ENCODE data around the gene DIAPH2.

DIAPH2 gene

GRCh38 chrX:96982161-96982560, 297.5 kb downstream of the DIAPH2 start:
- no peak for DNase-seq

GRCh38 chrX:96984538-96984937, 299.9 kb downstream of the DIAPH2 start:
- DNase-seq: no peak

DNA sequence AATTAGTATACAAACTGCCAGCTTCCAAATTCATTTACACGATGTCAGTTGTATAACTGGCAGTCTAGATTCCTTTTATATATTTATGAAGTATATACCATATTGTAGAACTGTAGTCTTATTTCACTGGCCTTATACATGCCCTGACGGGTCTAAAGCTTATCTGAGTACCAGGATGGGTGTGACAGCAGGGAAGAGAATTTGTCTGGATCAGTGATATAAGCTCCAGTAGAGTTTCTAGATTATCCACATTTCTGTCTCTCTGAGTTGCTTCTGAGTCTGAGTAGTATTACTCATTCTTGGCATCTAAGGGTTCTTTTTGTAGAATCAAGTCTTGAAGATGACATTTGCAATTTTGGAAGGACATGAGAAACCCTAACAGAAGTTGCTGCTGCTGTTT, 300.4 kb downstream of the DIAPH2 start:
- no peak for DNase-seq

DNA sequence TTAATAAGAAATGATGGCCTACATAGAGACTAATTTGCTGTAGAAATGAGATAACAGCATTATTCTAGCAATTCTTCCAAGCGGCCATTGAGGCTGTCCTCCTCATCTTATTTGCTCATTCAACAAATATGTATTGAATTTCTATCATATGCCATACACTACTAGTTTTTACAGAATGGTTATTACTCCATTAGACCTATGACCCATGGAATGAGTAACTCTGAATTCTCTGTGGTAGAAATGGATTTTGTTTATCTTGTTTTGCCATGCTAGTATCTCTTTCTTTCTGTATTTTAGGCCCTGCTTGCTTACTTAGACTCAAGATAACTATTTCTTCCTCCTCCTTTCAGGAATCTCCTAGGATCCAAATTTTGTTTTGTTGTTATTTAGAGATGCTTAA, 302.6 kb downstream of the DIAPH2 start:
- no peak for DNase-seq

GRCh38 chrX:96989830-96990571, 305.4 kb downstream of the DIAPH2 start:
- DNase-seq: no peak

DNA sequence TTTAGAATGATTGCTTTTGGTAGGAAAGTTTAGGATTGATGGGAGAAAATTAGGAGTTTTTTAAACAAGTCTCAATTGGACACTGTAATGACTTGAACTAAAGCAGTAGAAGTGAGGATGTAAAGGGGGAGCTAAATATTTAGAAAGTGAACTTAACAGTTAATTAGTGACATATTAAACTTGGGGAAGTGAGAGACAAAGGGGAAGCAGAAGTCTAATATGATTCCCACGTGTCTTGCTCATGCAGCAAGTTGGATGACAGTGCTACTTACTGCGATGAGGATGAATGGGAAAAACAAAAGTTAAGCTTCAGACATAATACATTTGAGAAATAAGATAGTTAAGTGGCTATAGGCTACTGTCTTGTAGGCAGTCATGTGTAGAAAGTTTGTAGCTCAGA, 309.5 kb downstream of the DIAPH2 start:
- DNase-seq: no peak

DNA sequence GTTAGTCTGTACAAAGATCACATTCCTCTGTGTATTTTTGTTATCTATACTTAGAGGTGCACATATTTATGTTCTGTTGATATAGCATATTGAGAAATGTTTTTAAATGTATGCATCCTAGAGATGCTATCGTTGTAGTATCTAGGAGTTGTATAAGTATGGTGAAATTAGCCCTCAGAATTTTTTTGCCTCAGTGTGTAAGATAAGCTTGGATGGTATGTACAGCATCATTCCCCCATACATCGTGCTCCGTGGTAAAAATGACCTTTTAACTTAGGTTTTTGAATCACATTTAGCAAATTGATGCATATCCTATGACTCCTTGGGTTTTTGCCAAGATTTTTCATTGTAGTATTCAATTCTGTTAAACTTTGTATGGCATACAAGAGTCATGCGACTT, 312.6 kb downstream of the DIAPH2 start:
- no peak for DNase-seq

DNA sequence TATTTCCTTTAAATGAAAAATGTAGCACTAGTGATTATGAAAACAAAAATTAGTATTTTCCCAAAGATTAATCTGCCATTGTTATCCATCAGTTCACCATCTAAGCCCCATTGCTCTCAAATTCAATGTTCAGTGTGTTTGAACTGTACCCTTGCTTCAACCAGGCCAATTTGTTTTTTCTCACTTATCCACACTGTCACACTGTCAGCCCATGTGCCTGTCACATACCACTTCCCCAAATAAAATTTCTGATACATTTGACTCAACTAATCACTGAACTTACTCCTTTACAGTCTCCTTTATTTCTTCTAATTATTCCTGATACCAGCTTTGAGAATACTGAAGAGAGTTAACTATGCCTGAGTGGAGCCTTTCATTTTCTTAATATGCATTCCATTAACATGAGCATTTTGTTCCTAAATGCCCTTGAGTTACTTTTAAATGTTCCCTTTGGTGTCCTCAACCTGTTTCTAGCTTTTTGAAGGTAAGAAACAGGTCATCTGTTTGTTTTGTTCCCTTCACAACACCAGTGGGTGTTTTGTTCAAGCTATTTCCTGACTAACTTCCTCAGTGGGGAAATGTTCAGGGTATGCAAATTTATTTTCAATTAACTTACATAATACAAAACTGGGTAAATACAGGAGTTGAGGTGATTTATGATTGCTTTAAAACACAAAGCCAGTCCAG, 316.2 kb downstream of the DIAPH2 start:
- no peak for DNase-seq

GRCh38 chrX:97006167-97006566, 321.5 kb downstream of the DIAPH2 start:
- no peak for DNase-seq

DNA sequence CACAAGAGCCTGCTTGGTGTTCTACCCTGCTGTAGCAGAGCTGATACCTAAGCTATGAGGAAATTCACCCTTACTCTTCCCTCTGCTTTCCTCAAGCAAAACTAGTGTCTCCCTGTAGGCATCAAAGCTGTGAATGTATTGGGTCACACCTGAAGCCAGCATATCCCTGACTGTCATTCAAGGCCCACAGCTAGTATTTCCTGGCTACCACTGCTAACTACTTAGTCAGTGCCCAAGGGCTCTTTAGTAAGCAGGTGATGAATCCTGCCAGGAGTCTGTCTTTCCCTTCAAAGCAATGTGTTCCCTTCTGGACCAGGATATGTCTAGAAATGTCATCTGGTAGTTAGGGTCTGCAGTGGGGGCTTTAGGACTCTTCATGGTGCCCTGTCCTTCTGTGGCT, 324.7 kb downstream of the DIAPH2 start:
- no peak for DNase-seq

GRCh38 chrX:97011540-97011939, 326.9 kb downstream of the DIAPH2 start:
- DNase-seq: no peak

DNA sequence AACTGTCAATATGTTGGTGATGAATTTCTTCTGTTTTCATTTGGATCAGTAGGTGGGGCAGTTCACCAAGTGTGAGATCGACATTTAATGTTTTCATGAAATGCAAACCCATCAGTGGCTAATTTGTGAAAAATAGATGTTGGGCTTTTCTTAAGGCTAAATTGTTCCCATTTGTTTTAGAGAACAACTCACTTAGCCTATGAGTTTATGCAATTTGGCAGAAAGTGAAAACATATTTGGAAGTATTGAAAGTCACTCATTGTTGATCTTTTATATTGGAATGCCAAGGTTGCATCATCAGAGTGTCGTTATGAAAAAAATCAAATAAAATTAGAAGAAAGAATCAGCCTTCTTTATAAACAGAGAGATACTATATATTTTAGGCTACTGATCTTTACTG, 331.5 kb downstream of the DIAPH2 start:
- DNase-seq: no peak

- no peak for DNase-seq
Observed at GRCh38 chrX:97021680-97022079, 337.0 kb downstream of the DIAPH2 start.

- DNase-seq: no peak
Observed at GRCh38 chrX:97026406-97026805, 341.8 kb downstream of the DIAPH2 start.

DNA sequence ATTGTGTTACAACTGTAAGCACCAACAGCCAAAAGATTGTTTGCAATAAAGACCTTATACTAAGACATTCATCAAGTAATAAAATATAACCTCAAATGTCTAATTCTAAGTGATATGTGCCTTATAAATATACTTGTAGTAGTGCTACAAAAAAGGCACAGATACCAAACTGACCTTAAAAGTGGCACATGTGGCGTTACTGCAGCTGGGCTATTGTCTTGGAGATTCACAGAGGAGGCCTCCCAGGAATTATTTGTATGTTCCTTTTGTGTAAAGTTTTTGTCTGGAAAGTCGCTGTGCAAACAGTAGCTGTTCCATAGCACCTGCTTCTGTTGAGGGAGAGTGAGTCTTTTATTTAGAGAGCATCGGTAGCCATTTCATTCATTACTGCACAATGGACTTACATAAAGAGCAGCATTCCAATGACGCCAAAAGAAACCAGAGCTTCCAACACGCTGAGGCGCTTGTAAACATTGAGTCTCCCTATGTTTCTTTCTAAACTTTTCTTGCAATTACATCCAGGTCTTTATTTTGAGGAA, 342.8 kb downstream of the DIAPH2 start:
- DNase-seq: no peak

DNA sequence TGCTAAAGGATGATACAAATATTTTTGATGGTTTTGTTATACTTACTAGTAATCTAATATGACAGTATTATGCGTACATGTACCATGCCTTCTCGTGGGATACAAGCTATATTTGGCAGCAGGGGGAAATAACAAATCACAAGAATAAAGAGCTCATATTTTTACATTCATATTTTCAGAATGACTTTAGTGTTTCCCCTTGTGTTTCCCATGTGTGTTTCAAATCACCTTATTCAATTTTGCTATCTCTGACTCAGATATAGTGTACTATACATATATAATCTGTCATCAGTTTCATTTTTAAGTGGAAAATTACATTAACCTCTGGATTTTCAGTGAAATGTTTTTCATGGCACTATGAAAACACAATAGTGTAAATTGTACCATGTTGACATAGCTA, 345.8 kb downstream of the DIAPH2 start:
- DNase-seq: no peak

DNA sequence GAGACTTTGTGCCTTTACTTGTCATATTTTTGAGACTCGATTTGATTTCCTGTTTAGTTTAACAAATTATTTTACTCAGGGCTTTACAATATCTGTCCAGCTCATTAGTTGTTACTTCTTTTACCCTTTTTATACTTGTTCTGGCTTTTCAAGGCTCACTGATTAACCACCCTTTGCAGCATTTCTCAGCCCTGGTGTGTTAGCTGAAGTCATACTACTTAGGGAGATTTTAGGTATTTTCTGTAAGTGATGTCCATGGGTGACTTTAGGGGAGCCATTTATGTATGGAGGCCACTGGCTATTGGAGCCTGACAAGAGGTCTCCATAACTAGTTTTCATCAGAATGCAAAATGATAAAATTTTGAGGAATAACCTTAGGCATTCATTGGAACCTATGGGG, 346.3 kb downstream of the DIAPH2 start:
- DNase-seq: no peak

GRCh38 chrX:97039363-97040029, 354.9 kb downstream of the DIAPH2 start:
- no peak for DNase-seq

- no peak for DNase-seq
Observed at GRCh38 chrX:97045470-97045869, 360.8 kb downstream of the DIAPH2 start.

- no peak for DNase-seq
Observed at GRCh38 chrX:97046867-97047266, 362.2 kb downstream of the DIAPH2 start.

- no peak for DNase-seq
Observed at GRCh38 chrX:97050392-97050791, 365.8 kb downstream of the DIAPH2 start.

DNA sequence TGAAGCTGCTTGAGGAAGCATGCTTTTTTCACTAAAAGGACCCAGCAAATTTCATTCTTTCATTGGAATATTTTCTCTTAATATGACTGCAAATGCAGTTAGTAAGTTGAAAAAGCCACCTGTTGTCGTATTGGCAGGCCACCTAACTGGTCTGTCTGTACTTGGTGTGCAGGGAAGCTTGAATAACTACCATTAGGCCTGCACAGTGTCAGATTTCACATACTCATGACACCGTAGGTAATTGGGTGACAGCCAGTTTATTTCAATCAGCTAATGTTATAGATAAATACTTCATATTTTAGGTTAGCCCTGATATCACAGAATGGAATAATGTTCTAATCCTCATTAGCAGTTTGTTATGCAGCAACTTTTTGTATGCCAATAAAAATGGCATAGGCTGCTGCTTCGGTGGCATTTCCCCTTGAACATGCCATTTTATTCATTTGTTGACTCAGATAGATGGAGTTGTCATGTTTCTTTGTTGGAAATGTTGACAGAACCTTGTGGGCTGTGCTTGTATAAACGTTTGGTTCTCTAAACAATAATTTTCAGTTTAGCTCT, 372.8 kb downstream of the DIAPH2 start:
- no peak for DNase-seq

- no peak for DNase-seq
Observed at GRCh38 chrX:97060020-97060419, 375.4 kb downstream of the DIAPH2 start.

- no peak for DNase-seq
Observed at GRCh38 chrX:97065066-97065465, 380.4 kb downstream of the DIAPH2 start.

Data from SW 1271 (cell line).